SK-N-DZ (cell line): ENCODE results near the gene GPA33. TPM values are rescaled to one million over a fixed set of nuclear protein-coding genes. Genes with fewer than 3 reads are reported as not detected.

Source experiments
- DNase-seq: peaks from one replicate; pipeline ENCODE4 v3.0.0-alpha.2; 2015; ENCODE audit warnings: low spot score
- polyA plus RNA-seq, 2 experiments: library from polyadenylated mRNA; depleted of rRNA; stranded (reverse); fragments of >200 nt; gene quantifications; 2 replicates each; pipeline ENCODE4 v1.2.3, GENCODE V29; 2014

Gene GPA33
- 0.06 TPM in 1 of 2 replicates, not detected in the other for polyA plus RNA-seq (2014; cell fraction: cytosol; rRNA removed)
- not detected in 2 replicates for polyA plus RNA-seq (2014; cell fraction: nucleus; rRNA removed)

- no peak for DNase-seq
Measured at GRCh38 chr1:167090314-167090942, at the start of gene GPA33. Gene GPA33 (minus strand): TSS chr1:167090377. CDS start chr1:167090287, 90 bp downstream.

DNA sequence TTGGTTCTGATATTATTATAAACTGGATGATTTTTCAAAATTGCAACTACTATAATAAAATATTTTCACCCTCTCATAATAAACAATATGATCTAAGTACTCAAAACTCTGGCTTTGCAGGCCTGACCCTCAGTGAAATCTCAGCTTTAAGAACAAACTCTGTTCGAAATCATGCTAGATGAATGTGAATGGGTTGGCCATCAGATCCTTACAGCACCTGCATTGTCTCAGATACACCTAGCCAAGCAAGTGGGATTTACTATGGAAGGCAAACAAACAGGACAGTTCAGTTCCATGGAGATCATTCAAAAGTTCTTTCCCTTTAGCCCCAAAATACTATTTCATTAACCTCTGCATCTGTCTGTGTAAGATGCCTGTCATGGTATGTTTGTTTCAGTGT lies 48.5 kb upstream of the GPA33 start:
- no peak for DNase-seq

GRCh38 chr1:167137793-167138510 lies 47.8 kb upstream of the GPA33 start:
- DNase-seq = no peak

GRCh38 chr1:167137332-167137781 lies 47.2 kb upstream of the GPA33 start:
- peak; percentile 76 for DNase-seq

- DNase-seq = no peak
Measured at GRCh38 chr1:167136806-167137205, 46.6 kb upstream of the GPA33 start.

GRCh38 chr1:167136191-167136614 lies 46.0 kb upstream of the GPA33 start:
- DNase-seq = no peak

GRCh38 chr1:167135281-167135840 lies 45.2 kb upstream of the GPA33 start:
- peak; percentile 14 for DNase-seq

DNA sequence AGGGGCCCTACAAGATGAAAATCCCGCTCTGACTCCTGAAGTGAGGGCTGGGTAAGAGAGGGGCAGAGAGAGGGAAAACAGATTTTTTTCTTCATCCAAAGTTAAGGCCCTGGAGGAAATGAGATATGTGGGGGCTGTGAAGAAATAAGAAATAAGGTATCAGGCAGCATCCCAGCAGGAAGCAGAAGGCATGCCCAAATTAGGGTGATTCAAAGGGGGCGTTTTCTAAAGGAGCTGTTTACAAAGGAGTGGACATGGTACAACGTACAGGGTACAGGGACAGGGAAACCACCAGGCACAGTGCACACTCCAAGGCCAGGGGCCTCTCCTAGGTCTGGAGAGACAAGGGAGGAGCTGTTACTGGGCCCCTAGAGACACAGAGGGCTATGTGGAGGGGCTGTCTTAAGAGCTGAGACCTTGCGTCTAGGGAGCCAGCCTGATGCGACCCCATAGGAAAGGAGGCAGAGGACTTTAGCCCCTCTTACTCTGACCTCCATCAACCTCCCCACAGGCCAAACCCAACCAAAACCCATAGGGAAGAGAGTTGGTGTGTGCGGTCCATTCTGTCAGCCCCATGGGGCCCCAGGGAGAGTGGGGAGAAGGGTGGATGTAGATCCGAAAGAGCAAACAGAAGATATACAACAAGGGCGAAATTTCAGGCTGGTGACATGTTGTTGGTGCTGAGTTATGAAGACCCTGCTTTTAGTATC lies 42.3 kb upstream of the GPA33 start:
- DNase-seq = no peak

DNA sequence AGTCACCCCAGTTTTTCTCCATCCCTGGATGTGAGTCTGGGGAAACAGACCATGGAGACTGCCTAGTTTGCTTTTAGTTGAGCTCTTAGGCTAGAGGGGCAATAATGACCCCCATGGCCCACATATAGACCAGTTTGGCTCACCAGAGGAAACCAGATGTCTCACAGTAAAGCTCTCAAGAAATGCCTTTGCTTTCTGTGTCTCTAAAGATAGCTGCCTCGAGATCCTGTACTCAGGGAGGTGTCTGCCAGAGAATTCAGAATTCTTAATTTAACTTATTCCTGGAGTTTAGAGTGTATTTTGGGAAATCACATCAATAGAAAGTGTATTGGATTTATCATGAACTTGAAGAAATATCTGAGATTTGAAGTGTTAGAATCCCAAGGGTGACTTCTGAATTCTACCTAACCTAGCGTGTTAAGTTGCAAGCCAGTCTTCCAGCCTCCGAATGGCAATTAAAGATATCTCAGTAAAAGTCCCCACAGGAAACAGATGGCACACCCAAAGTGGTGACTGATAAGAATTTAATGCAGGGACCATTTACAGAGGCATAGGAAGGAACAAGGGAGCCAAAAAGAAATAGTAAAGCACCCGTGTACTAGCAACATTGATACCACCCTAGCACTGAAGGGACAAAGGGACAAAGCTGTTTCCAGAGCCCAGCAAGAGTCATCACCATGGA lies 40.8 kb upstream of the GPA33 start:
- DNase-seq = no peak

GRCh38 chr1:167128261-167129227 lies 38.4 kb upstream of the GPA33 start:
- no peak for DNase-seq

GRCh38 chr1:167127661-167128060 lies 37.5 kb upstream of the GPA33 start:
- DNase-seq = no peak

DNA sequence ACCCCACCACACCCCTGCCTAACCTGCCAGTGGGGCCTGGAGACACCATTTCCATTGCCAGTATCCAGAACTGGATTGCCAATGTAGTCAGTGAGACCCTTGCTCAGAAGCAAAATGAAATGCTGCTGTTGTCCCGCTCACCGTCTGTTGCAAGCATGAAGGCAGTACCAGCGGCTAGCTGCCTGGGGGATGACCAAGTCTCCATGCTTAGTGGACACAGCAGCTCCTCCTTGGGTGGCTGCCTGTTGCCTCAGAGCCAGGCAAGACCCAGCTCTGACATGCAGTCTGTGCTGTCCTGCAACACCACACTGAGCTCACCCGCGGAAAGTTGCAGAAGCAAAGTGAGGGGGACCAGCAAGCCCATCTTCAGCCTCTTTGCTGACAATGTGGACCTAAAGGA lies 37.1 kb upstream of the GPA33 start:
- DNase-seq = no peak

- DNase-seq = no peak
Measured at GRCh38 chr1:167126811-167127210, 36.6 kb upstream of the GPA33 start.

DNA sequence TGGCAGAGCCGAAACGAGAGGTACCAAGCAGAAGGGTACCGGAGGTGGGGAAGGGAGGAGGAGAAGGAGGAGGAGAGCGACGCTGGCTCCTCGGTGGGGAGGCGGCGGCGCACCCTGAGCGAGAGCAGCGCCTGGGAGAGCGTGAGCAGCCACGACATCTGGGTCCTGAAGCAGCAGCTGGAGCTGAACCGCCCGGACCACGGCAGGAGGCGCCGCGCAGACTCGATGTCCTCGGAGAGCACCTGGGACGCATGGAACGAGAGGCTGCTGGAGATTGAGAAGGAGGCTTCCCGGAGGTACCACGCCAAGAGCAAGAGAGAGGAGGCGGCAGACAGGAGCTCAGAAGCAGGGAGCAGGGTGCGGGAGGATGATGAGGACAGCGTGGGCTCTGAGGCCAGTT lies 36.1 kb upstream of the GPA33 start:
- DNase-seq = no peak

DNA sequence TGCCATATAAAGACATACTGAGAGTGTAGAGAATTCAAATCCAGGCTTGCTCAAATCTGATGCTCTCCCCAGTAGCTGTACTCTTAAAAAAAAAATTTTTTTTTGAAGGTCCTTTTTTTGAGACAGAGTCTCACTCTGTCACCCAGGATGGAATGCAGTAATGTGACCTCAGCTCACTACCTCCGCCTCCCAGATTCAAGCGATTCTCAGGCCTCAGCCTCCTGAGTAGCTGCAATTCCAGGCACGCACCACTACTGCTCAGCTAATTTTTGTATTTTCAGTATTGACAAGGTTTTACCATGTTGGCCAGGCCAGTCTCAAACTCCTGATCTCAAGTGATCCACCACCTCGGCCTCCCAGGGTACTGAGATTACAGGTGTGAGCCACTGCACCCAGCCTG lies 32.4 kb upstream of the GPA33 start:
- no peak for DNase-seq

- no peak for DNase-seq
Measured at GRCh38 chr1:167122121-167122480, 31.9 kb upstream of the GPA33 start.

- DNase-seq = no peak
Measured at GRCh38 chr1:167121375-167122120, 31.4 kb upstream of the GPA33 start.

GRCh38 chr1:167120899-167121298 lies 30.7 kb upstream of the GPA33 start:
- DNase-seq = no peak

DNA sequence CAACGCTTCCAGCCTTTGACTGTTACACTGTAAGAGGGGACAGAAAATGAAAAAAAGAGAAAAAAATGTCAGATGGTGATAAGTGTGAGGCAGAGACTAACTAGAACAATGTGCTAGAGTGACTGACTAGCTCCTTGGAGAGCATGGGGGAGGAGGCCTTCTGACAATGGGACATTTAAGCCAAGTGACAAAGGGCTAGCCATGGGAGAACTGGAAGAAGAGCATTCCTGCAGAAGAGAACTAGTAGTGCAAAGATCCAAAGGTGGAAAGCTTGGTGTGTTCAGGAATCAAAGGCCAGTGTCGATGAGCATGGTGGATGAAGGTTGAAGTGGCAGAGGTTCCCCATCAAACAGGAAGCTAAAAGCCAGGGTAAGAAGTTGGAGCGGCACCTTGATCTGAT lies 29.5 kb upstream of the GPA33 start:
- no peak for DNase-seq

DNA sequence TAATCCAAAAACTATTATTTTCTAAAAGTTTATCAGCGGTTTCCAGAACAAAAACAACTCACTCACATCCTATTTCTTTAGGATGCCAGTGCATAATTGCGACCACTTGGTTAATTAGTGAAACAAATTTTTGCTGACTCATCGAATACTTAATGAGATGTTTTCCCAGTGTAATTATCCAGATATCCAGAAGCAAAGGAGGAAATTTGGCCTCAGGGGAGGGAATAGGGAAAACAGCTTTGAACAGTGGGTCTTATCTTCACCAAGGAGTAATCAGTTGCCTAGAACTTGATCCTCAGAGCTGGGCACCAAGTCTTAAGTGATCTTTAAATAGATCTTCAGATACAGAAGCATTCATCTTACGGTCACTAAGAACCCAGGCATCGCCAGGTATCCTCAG lies 28.0 kb upstream of the GPA33 start:
- no peak for DNase-seq
